Transverse colon (tissue), 4 donors: ENCODE measurements around the gene ZBTB20. TPM values are rescaled to one million over a fixed set of nuclear protein-coding genes. Genes with fewer than 3 reads are reported as not detected.

Experiments used
- DNase-seq: peaks from one replicate; pipeline ENCODE4 v3.0.0-alpha.2; 2019
- H3K27ac ChIP-seq, 4 donors: fragments of 200-600 bp; sonication (generic); 2 replicates each; pipeline ENCODE4 v1.5.1; 2016 to 2018; ENCODE audit warnings: inconsistent platforms in 4 of 4
- H3K27me3 ChIP-seq: fragments of 200-600 bp; sonication (generic); 2 replicates; pipeline ENCODE4 v1.5.1; 2017; ENCODE audit warnings: inconsistent platforms
- H3K36me3 ChIP-seq, 4 donors: fragments of 200-600 bp; sonication (generic); 2 replicates each; pipeline ENCODE4 v1.5.1; 2017 to 2019; ENCODE audit warnings: inconsistent platforms in 4 of 4
- H3K4me1 ChIP-seq, 4 donors: fragments of 200-600 bp; sonication (generic); 2 replicates each; pipeline ENCODE4 v1.5.1; 2017 to 2020; ENCODE audit warnings: inconsistent platforms in 4 of 4
- H3K4me3 ChIP-seq, 4 donors: fragments of 200-600 bp; sonication (generic); 1 replicate in 1 of 4; 2 replicates in 3 of 4; pipeline versions ENCODE4 v1.5.1 to v1.6.1; 2017 to 2019; ENCODE audit warnings: inconsistent platforms in 4 of 4
- H3K9me3 ChIP-seq, 2 donors: fragments of 200-600 bp; sonication (generic); 2 replicates each; pipeline ENCODE4 v1.5.1; 2017 to 2019; ENCODE audit warnings: inconsistent platforms in 2 of 2
- CTCF ChIP-seq, 5 experiments: fragments of 200-600 bp in 3 of 5; fragments of 450-650 bp in 2 of 5; sonication (generic) in 3 of 5; IDR thresholded peaks; 1 replicate in 2 of 5; 2 replicates in 3 of 5; pipeline ENCODE4 v1.5.1; 2016 to 2017; ENCODE audit warnings: antibody characterized with exemption in 5 of 5, inconsistent platforms in 3 of 5, mild to moderate bottlenecking in 2 of 5, moderate library complexity in 1 of 5
- EP300 ChIP-seq: sonication (generic); formaldehyde crosslinking; IDR thresholded peaks from one replicate; pipeline ENCODE4 v1.6.1; 2017; ENCODE audit warnings: antibody characterized with exemption, low read depth
- POLR2A ChIP-seq: fragments of 450-650 bp; IDR thresholded peaks from one replicate; pipeline ENCODE4 v1.6.1; 2016; ENCODE audit warnings: antibody characterized with exemption, mild to moderate bottlenecking, moderate library complexity
- POLR2AphosphoS5 ChIP-seq, 3 donors: sonication (generic); formaldehyde crosslinking; IDR thresholded peaks; one replicate each; pipeline ENCODE4 v1.6.1; 2016; ENCODE audit warnings: antibody characterized with exemption in 3 of 3
- WGBS, 2 donors: methylation state at CpG; one replicate each; pipeline ENCODE4 v1.1.5; 2018; ENCODE audit warnings: low coverage in 1 of 2; 5-methylcytosine and 5-hydroxymethylcytosine counted together
- in situ Hi-C, 4 donors: fragments of 200-750 bp; cut with MboI; loops; one replicate each; pipeline versions ENCODE4 v1.15.0 to v1.15.1; 2017; ENCODE audit warnings: low sequenced_read_pairs in 3 of 4, low pct_ligation_motif_present in 1 of 4, low pct_unique_long_range_greater_than_20kb in 1 of 4
- intact Hi-C: fragments of 100-400 bp; cut with DNase I; formaldehyde crosslinking; loops from one replicate; pipeline ENCODE4 v1.15.1; 2023; ENCODE audit warnings: low total_unique reads
- total RNA-seq, 4 donors: library from RNA; depleted of rRNA; stranded (reverse); fragments of >200 nt; gene quantifications; one replicate each; pipeline ENCODE4 v1.1.0, GENCODE V29; 2016

Gene ZBTB20
- total RNA-seq, 4 donors from 2014 or later, result 44.6 to 50.5 (median 46.4) TPM

- intact Hi-C loops (no loop called here), in situ Hi-C loops (no loop called here)
- Histone ChIP-seq H3K4me3 (no peak overlapping the region), H3K9me3 (no peaks in the 10 kb centered on the region), H3K36me3 (no peaks in the 10 kb centered on the region), H3K27ac (no peak overlapping the region), H3K4me1 (peaks cover 0 to 9% (median 0%) of the 10 kb centered on the region in 4 donors), H3K27me3 (no peaks in the 10 kb centered on the region)
- TF ChIP-seq CTCF (IDR thresholded peaks at IDR 0.05), result no peak
- no peak for TF ChIP-seq POLR2AphosphoS5 (IDR thresholded peaks at IDR 0.05)
- TF ChIP-seq POLR2A, result no peak
- no peak for TF ChIP-seq EP300
- no peak for DNase-seq
- WGBS, 2 donors, result 79 to 88% methylated on average over 3 to 4 of the region's 4 CpGs
These were observed 827.6 kb downstream of the ZBTB20 start for GRCh38 chr3:114319453-114319852.

- DNase-seq, result no peak
- TF ChIP-seq EP300 (no peak), POLR2A (no peak), CTCF (IDR thresholded peaks at IDR 0.05) (no peak), POLR2AphosphoS5 (IDR thresholded peaks at IDR 0.05) (no peak)
- Histone ChIP-seq H3K9me3 (no peaks in the 10 kb centered on the region), H3K27me3 (no peaks in the 10 kb centered on the region), H3K27ac (no peak overlapping the region), H3K4me3 (no peak overlapping the region), H3K4me1 (no peaks in the 10 kb centered on the region), H3K36me3 (no peaks in the 10 kb centered on the region)
- in situ Hi-C loops, result no loop called here
- intact Hi-C loops, result no loop called here
- 94% methylated on average over 5 of the region's 5 CpGs; no CpG with 5 or more reads in 1 of the 2 donors for WGBS, 2 donors
These were observed 828.8 kb downstream of the ZBTB20 start for GRCh38 chr3:114318295-114318694.

- intact Hi-C loops (no loop called here), in situ Hi-C loops (no loop called here)
- 79 to 89% methylated on average over 2 of the region's 2 CpGs for WGBS, 2 donors
- Histone ChIP-seq H3K4me3 (no peak overlapping the region), H3K36me3 (no peaks in the 10 kb centered on the region), H3K27me3 (no peaks in the 10 kb centered on the region), H3K4me1 (no peaks in the 10 kb centered on the region), H3K9me3 (no peaks in the 10 kb centered on the region), H3K27ac (no peak overlapping the region)
- TF ChIP-seq CTCF (IDR thresholded peaks at IDR 0.05) (no peak), EP300 (no peak), POLR2A (no peak), POLR2AphosphoS5 (IDR thresholded peaks at IDR 0.05) (no peak)
- DNase-seq, result no peak
These were observed 832.8 kb downstream of the ZBTB20 start for GRCh38 chr3:114314282-114314681.

GRCh38 chr3:114313426-114313825 lies 833.7 kb downstream of the ZBTB20 start:
- in situ Hi-C loops, result no loop called here
- Histone ChIP-seq H3K4me1 (no peaks in the 10 kb centered on the region), H3K27me3 (no peaks in the 10 kb centered on the region), H3K4me3 (no peak overlapping the region), H3K27ac (no peak overlapping the region), H3K9me3 (no peaks in the 10 kb centered on the region), H3K36me3 (no peaks in the 10 kb centered on the region)
- intact Hi-C loops, result no loop called here
- 91 to 94% methylated on average over 2 of the region's 2 CpGs for WGBS, 2 donors
- DNase-seq, result no peak
- no peak for TF ChIP-seq POLR2A
- no peak for TF ChIP-seq CTCF (IDR thresholded peaks at IDR 0.05)
- no peak for TF ChIP-seq POLR2AphosphoS5 (IDR thresholded peaks at IDR 0.05)
- no peak for TF ChIP-seq EP300
